Esophagus muscularis mucosa (tissue), 4 donors: ENCODE data around the gene WASF2. TPM values are rescaled to one million over a fixed set of nuclear protein-coding genes. Genes with fewer than 3 reads are reported as not detected.

ENCODE experiments used
- DNase-seq: peaks from one replicate; pipeline ENCODE4 v3.0.0-alpha.2; 2017; ENCODE audit errors: extremely low spot score
- H3K27ac ChIP-seq, 4 donors: fragments of 200-600 bp; sonication (generic); replicated peaks in 1 of 4; 1 replicate in 3 of 4; 2 replicates in 1 of 4; pipeline ENCODE4 v1.5.1; 2016 to 2019; ENCODE audit warnings: mild to moderate bottlenecking in 1 of 4
- H3K27me3 ChIP-seq, 4 donors: fragments of 200-600 bp; sonication (generic); one replicate each; pipeline versions ENCODE4 v1.5.1 to v1.6.0; 2016 to 2019
- H3K36me3 ChIP-seq, 4 donors: fragments of 200-600 bp; sonication (generic); one replicate each; pipeline ENCODE4 v1.5.1; 2016 to 2019
- H3K4me1 ChIP-seq, 4 donors: fragments of 200-600 bp; sonication (generic); one replicate each; pipeline ENCODE4 v1.5.1; 2016 to 2019
- H3K4me3 ChIP-seq, 4 donors: fragments of 200-600 bp; sonication (generic); 1 replicate in 2 of 4; 2 replicates in 2 of 4; pipeline ENCODE4 v1.5.1; 2016 to 2019; ENCODE audit warnings: mild to moderate bottlenecking in 4 of 4, moderate library complexity in 1 of 4
- H3K9me3 ChIP-seq, 4 donors: fragments of 200-600 bp; sonication (generic); 1 replicate in 3 of 4; 2 replicates in 1 of 4; pipeline ENCODE4 v1.5.1; 2016 to 2019
- EP300 ChIP-seq: sonication (generic); formaldehyde crosslinking; IDR thresholded peaks from one replicate; pipeline ENCODE4 v1.6.1; 2017; ENCODE audit warnings: antibody characterized with exemption
- POLR2A ChIP-seq: fragments of 450-650 bp; IDR thresholded peaks from one replicate; pipeline ENCODE4 v1.6.1; 2017; ENCODE audit warnings: antibody characterized with exemption, moderate library complexity, mild to moderate bottlenecking, low read depth
- POLR2AphosphoS5 ChIP-seq, 2 donors: sonication (generic); formaldehyde crosslinking; IDR thresholded peaks; one replicate each; pipeline ENCODE4 v1.6.1; 2017; ENCODE audit warnings: antibody characterized with exemption in 2 of 2
- WGBS: methylation state at CpG from one replicate; pipeline ENCODE4 v1.1.5; 2018; 5-methylcytosine and 5-hydroxymethylcytosine counted together
- intact Hi-C: fragments of 100-400 bp; cut with DNase I; formaldehyde crosslinking; loops from one replicate; pipeline ENCODE4 v1.15.1; 2023
- total RNA-seq, 4 donors: library from RNA; depleted of rRNA; stranded (reverse); fragments of >200 nt; gene quantifications; one replicate each; pipeline versions ENCODE4 v1.1.0 to v1.2.1, GENCODE V29; 2016
- TF ChIP-seq, protein P1 (sequence below), 3 experiments: fragments of 200-600 bp in 2 of 3; fragments of 450-650 bp in 1 of 3; sonication (generic) in 2 of 3; IDR thresholded peaks; one replicate each; pipeline ENCODE4 v1.5.1; 2017 to 2019; ENCODE audit warnings: antibody characterized with exemption in 3 of 3, mild to moderate bottlenecking in 2 of 3, moderate library complexity in 1 of 3

WASF2 gene
- total RNA-seq, 4 donors from 2014 or later: 78.5 to 141 (median 101) TPM

DNA sequence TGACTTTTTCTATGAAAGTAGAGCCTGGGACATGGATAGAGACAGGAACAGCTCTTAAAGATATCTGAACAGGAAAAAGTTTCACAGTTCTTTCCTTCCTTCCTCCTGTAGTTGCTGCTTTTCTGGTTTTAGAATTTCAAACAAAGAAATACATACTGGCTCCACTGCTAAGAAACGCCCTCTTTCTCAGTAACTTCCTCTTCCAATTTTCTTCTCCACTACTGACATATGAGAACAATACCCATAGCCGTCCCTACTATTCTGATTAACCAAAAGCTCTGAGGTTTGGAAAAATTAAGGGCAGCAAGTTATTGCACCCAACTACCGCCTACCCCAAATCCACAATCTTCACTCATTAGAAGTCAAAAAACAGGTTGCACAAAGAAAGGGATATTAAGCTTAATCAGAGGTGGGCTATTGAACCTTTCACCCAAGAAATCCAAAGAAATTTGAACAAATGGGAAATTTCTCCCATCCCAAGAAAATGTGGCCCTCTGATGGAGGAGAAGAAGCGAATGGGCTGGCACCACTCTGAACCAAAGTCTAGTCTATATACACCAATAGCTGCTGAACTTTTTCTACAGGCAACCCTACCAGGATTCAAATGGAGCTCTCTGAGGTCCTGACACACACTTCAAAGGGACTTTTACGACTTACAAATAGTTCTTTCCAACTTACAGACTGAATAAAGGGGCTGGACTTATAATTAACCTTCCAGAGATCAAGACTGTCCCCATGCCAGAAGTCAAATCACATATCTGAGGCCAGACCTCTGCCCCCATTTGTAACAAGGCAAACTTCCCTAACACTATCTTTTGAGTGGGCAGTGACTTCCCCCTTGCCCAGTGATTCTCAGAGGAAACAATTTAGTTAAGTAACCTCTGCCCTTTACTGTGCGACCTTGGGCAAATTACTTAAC is 1.7 kb downstream of the WASF2 start:
- H3K4me1 ChIP-seq: peaks cover 55 to 75% (median 70%) of the 10 kb centered on the region in 4 donors
- intact Hi-C loops: loop anchor here (5.0 kb wide), 1 partner anchor 51 kb away; no protein-coding TSS in a partner anchor

DNA sequence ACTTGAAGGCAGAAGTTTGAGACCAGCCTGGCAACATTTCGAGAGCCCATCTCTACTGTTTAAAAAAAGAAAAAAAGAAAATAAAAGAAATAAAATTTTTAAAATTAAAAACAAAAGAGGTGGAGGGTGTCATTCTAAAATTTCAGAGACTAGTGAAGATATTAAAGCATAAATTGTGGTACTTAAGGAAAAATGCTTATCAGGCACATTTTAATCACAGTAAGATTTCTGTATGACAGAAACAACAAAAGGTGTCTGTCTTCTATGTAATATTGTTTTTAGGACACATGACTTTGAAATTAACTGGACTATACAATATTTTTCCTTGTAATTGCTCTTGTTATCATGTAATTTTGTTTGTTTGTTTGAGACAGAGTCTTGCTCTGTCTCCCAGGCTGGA is 4.6 kb downstream of the WASF2 start:
- Histone ChIP-seq H3K9me3 (no peaks in the 10 kb centered on the region), H3K4me1 (peaks cover 50 to 76% (median 71%) of the 10 kb centered on the region in 4 donors), H3K27me3 (no peaks in the 10 kb centered on the region), H3K36me3 (peaks cover 0 to 10% (median 0%) of the 10 kb centered on the region in 4 donors), H3K4me3 (no peak overlapping the region), H3K27ac (no peak overlapping the region)
- intact Hi-C loops: loop anchor here (5.0 kb wide), 1 partner anchor 48 kb away; no protein-coding TSS in a partner anchor
- no peak for TF ChIP-seq POLR2A
- TF ChIP-seq, protein P1, sequence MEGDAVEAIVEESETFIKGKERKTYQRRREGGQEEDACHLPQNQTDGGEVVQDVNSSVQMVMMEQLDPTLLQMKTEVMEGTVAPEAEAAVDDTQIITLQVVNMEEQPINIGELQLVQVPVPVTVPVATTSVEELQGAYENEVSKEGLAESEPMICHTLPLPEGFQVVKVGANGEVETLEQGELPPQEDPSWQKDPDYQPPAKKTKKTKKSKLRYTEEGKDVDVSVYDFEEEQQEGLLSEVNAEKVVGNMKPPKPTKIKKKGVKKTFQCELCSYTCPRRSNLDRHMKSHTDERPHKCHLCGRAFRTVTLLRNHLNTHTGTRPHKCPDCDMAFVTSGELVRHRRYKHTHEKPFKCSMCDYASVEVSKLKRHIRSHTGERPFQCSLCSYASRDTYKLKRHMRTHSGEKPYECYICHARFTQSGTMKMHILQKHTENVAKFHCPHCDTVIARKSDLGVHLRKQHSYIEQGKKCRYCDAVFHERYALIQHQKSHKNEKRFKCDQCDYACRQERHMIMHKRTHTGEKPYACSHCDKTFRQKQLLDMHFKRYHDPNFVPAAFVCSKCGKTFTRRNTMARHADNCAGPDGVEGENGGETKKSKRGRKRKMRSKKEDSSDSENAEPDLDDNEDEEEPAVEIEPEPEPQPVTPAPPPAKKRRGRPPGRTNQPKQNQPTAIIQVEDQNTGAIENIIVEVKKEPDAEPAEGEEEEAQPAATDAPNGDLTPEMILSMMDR (IDR thresholded peaks at IDR 0.05): no peak
- DNase-seq: no peak
- 86% methylated on average over 1 of the region's 1 CpG for WGBS

More for the DNA sequence above, 1.7 kb downstream of the WASF2 start:
- Histone ChIP-seq H3K36me3 (peaks cover 0 to 10% (median 0%) of the 10 kb centered on the region in 4 donors), H3K9me3 (no peaks in the 10 kb centered on the region), H3K27me3 (no peaks in the 10 kb centered on the region), H3K27ac (peak overlapping the region; percentile 96 to 100 (median 98)), H3K4me3 (peak overlapping the region; percentile 87 to 99 (median 88))
- 17% methylated on average over 6 of the region's 6 CpGs for WGBS
- TF ChIP-seq, protein P1 (IDR thresholded peaks at IDR 0.05): no peak
- TF ChIP-seq POLR2AphosphoS5 (IDR thresholded peaks at IDR 0.05) (no peak), POLR2A (no peak), EP300 (no peak)
- DNase-seq: no peak

DNA sequence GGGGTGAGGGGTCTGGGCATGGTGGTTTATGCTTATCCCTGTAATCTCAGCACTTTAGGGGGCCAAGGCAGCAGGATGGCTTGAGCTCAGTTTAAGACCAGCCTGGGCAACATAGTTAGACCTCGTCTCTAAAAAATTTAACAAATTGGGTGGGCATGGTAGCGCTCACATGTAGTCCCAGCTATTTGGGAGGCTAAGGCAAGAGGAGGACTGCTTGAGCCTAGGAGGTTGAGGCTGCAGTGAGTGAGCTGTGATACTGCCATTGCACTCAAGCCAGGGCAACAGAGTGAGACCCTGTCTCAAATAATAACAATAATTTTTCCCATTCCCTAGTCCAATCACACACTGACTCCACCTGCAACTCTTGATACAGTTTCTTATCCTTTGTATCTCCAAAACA is 6.3 kb downstream of the WASF2 start:
- H3K27me3 ChIP-seq: no peaks in the 10 kb centered on the region
- intact Hi-C loops: no loop called here
- no peak for TF ChIP-seq EP300
- TF ChIP-seq POLR2A: no peak
- TF ChIP-seq, protein P1 (IDR thresholded peaks at IDR 0.05): no peak
- no peak for TF ChIP-seq POLR2AphosphoS5 (IDR thresholded peaks at IDR 0.05)
- H3K27ac ChIP-seq: peak overlapping the region in 1 of 4 donors; percentile 18
- no peak overlapping the region for H3K4me3 ChIP-seq
- H3K36me3 ChIP-seq: peaks cover 0 to 10% (median 0%) of the 10 kb centered on the region in 4 donors
- H3K4me1 ChIP-seq: peaks cover 48 to 88% (median 77%) of the 10 kb centered on the region in 4 donors
- H3K9me3 ChIP-seq: no peaks in the 10 kb centered on the region
- 100% methylated on average over 2 of the region's 2 CpGs for WGBS
- DNase-seq: no peak

DNA sequence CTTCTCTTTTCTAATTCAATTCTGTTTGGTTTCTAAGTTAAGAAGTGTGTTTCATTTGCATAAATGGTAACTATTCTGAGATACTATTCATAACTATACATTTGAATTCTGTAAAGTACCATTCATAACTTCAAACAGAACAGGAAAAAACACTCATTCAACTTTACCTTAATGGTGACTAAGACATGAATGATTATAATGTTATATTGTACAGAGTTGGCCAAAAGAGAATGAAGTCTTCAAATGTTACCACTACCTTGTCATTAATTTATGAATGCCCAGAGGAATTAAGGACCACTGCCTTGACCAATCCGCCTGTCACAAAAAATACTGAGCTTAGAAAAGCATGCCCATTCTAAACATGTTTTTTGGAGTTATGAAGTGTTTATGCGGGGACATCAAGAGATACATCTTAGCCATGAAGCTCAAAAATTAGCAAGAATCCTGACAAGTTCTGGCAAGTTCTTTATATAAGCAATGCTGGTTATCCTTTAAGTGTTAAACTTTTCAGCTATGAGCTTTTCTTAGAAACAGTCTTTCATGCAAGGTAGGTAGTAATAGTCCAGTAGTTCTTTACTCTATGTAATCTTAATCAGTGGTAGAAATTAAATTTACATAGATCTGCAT is 7.9 kb downstream of the WASF2 start:
- Histone ChIP-seq H3K4me3 (no peak overlapping the region), H3K9me3 (no peaks in the 10 kb centered on the region), H3K27me3 (no peaks in the 10 kb centered on the region), H3K27ac (peak overlapping the region in 3 of 4 donors; percentile 2 to 25 (median 24)), H3K36me3 (peaks cover 0 to 10% (median 0%) of the 10 kb centered on the region in 4 donors), H3K4me1 (peaks cover 40 to 82% (median 74%) of the 10 kb centered on the region in 4 donors)
- intact Hi-C loops: no loop called here
- WGBS: 76% methylated on average over 2 of the region's 2 CpGs
- no peak for DNase-seq
- TF ChIP-seq, protein P1 (IDR thresholded peaks at IDR 0.05): no peak
- TF ChIP-seq POLR2AphosphoS5 (IDR thresholded peaks at IDR 0.05) (no peak), POLR2A (no peak), EP300 (no peak)
